Measurements from ENCODE around the gene SLX4IP. TPM values are rescaled to one million over a fixed set of nuclear protein-coding genes. Genes with fewer than 3 reads are reported as not detected.

SLX4IP gene
- polyA plus RNA-seq, 2 of the 4 experiments (the other 2 are of a cell fraction) = 3.4 to 7.5 TPM

DNA sequence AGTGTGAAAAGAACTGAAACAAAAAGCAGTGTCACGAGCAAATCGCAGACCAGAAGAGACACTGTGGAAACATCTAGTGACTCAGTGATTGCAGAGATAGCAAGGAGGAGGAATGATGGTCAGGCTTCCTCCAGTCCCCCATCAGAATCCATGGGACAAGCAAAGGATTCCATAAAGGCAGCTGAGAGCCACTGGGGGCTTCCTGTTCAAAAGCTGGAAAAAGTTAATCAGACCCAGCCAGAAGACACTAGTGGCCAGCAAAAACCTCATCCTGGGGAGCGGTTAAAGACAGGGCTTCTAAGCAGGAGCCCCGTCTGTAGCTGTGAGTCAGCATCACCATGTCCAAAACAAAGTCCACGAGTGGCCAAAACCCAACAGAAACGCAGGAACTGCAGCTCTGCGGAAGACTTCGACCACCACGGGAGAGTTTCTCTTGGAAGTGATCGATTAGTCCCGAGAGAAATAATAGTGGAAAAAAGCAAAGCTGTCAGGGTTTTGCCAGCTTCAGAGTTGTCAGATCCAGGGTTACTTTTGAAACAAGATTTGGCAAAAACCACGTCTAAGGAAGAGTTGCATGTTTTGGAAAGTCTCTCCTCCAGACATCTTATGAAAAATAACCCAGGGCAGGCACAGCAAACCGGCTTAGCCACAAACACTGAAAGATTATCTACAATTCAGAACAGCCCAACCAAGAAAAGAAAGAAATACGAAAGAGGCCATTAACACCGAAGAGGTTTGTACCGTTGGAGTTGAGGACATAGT lies 187.7 kb downstream of the SLX4IP start:
- Histone ChIP-seq H3K4me2 (no peak overlapping the region), H3K4me1 (peaks cover 15% of the 10 kb centered on the region; the same call in 2 of the 3 replicates), H3K27ac (0 out of 6 replicates have a peak overlapping the region, but pooled peaks of 1 of the 2 experiments have one; percentile 1), H3K9me3 (no peaks in the 10 kb centered on the region), H3K4me3 (no peak overlapping the region)
- 90% methylated on average over 16 of the region's 16 CpGs for WGBS (ENCODE audit: missing lambda C conversion rate)
- FAIRE-seq (no peak), DNase-seq (ENCODE audit: low read depth in 1 of 2, low spot score in 1 of 2) (no peak), ATAC-seq (no peak; a peak in 1 of 6 replicates)
- ChIA-PET POLR2A (interaction anchor here (0.7 kb wide), 1 partner anchor 13 kb away, joined by 3 read pairs; no protein-coding TSS in a partner anchor), CTCF (interaction anchor here (0.7 to 3.0 kb wide), 7 partner anchors 9 to 616 kb away, joined by 3 to 9 read pairs (median 3); no protein-coding TSS in a partner anchor)
- no peak for TF ChIP-seq RAD21 (conservative IDR thresholded peaks at IDR 0.05 in 1 of 2, IDR thresholded peaks at IDR 0.05 in 1 of 2)
- TF ChIP-seq BCL3 (IDR thresholded peaks at IDR 0.05) = no peak
- no peak for TF ChIP-seq BHLHE40 (IDR thresholded peaks at IDR 0.05; ENCODE audit: low read depth, low read length)
- TF ChIP-seq ZC3H11A (IDR thresholded peaks at IDR 0.05) = no peak
- TF ChIP-seq POLR2AphosphoS2 (conservative IDR thresholded peaks at IDR 0.05; ENCODE audit: low read length) = no peak
- TF ChIP-seq, protein P1, sequence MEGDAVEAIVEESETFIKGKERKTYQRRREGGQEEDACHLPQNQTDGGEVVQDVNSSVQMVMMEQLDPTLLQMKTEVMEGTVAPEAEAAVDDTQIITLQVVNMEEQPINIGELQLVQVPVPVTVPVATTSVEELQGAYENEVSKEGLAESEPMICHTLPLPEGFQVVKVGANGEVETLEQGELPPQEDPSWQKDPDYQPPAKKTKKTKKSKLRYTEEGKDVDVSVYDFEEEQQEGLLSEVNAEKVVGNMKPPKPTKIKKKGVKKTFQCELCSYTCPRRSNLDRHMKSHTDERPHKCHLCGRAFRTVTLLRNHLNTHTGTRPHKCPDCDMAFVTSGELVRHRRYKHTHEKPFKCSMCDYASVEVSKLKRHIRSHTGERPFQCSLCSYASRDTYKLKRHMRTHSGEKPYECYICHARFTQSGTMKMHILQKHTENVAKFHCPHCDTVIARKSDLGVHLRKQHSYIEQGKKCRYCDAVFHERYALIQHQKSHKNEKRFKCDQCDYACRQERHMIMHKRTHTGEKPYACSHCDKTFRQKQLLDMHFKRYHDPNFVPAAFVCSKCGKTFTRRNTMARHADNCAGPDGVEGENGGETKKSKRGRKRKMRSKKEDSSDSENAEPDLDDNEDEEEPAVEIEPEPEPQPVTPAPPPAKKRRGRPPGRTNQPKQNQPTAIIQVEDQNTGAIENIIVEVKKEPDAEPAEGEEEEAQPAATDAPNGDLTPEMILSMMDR (IDR thresholded peaks at IDR 0.05) = no peak
- no peak for TF ChIP-seq ZNF302 (CRISPR knock-in tag; IDR thresholded peaks at IDR 0.05)
- no peak for TF ChIP-seq RFX5 (IDR thresholded peaks at IDR 0.05)
- no peak for TF ChIP-seq MAZ (IDR thresholded peaks at IDR 0.05; ENCODE audit: borderline replicate concordance, low read depth, low read length)
- no peak for TF ChIP-seq MYC (IDR thresholded peaks at IDR 0.05; ENCODE audit: borderline replicate concordance, low read length)

- CTCF ChIA-PET = interaction anchor here (0.6 to 3.0 kb wide), 3 partner anchors 12 to 73 kb away, joined by 3 to 9 read pairs (median 3); no protein-coding TSS in a partner anchor
Observed at GRCh38 chr20:10625641-10626040, 190.5 kb downstream of the SLX4IP start.

DNA sequence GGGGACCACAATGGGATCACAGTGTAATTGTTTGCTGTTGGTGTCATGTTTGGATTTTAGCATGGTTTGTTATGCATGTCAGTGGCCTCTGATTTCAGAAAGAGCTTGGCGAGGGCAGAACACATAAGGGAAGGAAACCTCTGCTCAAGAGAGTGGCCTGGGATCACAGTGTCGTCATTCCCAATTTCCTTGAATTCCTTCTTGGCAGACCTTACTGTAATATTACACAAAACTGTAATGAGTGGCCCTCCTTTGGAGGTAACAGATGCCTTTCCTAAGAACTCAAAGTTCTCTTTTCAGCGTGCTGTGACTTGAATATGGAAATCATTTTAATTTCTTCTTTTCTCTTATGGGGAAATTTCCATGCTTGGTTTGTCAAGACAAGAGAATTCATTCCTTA lies 191.8 kb downstream of the SLX4IP start:
- FAIRE-seq (no peak), DNase-seq (ENCODE audit: low read depth in 1 of 2, low spot score in 1 of 2) (no peak), ATAC-seq (no peak)
- CTCF ChIA-PET = interaction anchor here (1.5 to 2.1 kb wide), 4 partner anchors 69 to 648 kb away, joined by 3 to 8 read pairs (median 6); no protein-coding TSS in a partner anchor
- no peak overlapping the region for H3K4me3 ChIP-seq
- H3K4me2 ChIP-seq = no peak overlapping the region
- H3K27ac ChIP-seq = no peak overlapping the region
- WGBS (ENCODE audit: missing lambda C conversion rate) = 91% methylated on average over 3 of the region's 3 CpGs
- no peaks in the 10 kb centered on the region for H3K4me1 ChIP-seq
- POLR2A ChIA-PET = no interaction called here
- no peaks in the 10 kb centered on the region for H3K9me3 ChIP-seq
- no peak for TF ChIP-seq CHD4 (IDR thresholded peaks at IDR 0.05; ENCODE audit: borderline replicate concordance)
- TF ChIP-seq EP300 (IDR thresholded peaks at IDR 0.05) = no peak
- TF ChIP-seq FOSB (CRISPR knock-in tag; IDR thresholded peaks at IDR 0.05) = no peak
- no peak for TF ChIP-seq E2F6 (IDR thresholded peaks at IDR 0.05; ENCODE audit: borderline replicate concordance, low read depth)
- no peak for TF ChIP-seq ZC3H11A (IDR thresholded peaks at IDR 0.05)
- no peak for TF ChIP-seq CBX2 (IDR thresholded peaks at IDR 0.05; ENCODE audit: borderline replicate concordance, low read depth)
- no peak for TF ChIP-seq ELK1 (IDR thresholded peaks at IDR 0.05; ENCODE audit: low read depth, low read length)
- no peak for TF ChIP-seq FOXS1 (CRISPR knock-in tag; IDR thresholded peaks at IDR 0.05)
- no peak for TF ChIP-seq TFCP2L1 (CRISPR knock-in tag; IDR thresholded peaks at IDR 0.05)

More at GRCh38 chr20:10625641-10626040, 190.5 kb downstream of the SLX4IP start:
- Histone ChIP-seq H3K9me3 (no peaks in the 10 kb centered on the region), H3K4me3 (no peak overlapping the region), H3K4me1 (no peaks in the 10 kb centered on the region), H3K27ac (no peak overlapping the region), H3K4me2 (no peak overlapping the region)
- no peak for DNase-seq (ENCODE audit: low read depth in 1 of 2, low spot score in 1 of 2)
- POLR2A ChIA-PET = interaction anchor here (0.6 kb wide), 1 partner anchor 44 kb away, joined by 3 read pairs; no protein-coding TSS in a partner anchor
- FAIRE-seq = no peak
- WGBS (ENCODE audit: missing lambda C conversion rate) = 86% methylated on average over 2 of the region's 2 CpGs
- TF ChIP-seq RNF2 (IDR thresholded peaks at IDR 0.05; ENCODE audit: borderline replicate concordance, low read depth) (no peak), NFE2L2 (conservative IDR thresholded peaks at IDR 0.05; ENCODE audit: low read length) (no peak), HEYL (CRISPR knock-in tag; IDR thresholded peaks at IDR 0.05) (no peak), FOSL2 (IDR thresholded peaks at IDR 0.05) (no peak), FOSL2 (CRISPR knock-in tag; IDR thresholded peaks at IDR 0.05) (no peak), ZC3H11A (IDR thresholded peaks at IDR 0.05) (no peak), MAFK (IDR thresholded peaks at IDR 0.05; ENCODE audit: partially characterized antibody) (no peak), HOXA7 (CRISPR knock-in tag; IDR thresholded peaks at IDR 0.05) (no peak), HDAC2 (IDR thresholded peaks at IDR 0.05) (no peak)
- ATAC-seq = no peak
